GM12872 (cell line): Measurements from ENCODE around the gene WDR70.

ENCODE experiments used
- CTCF ChIP-seq: IDR thresholded peaks from 3 replicates; pipeline ENCODE4 v1.5.1; 2011; ENCODE audit warnings: low read depth, mild to moderate bottlenecking, low read length, moderate library complexity; ENCODE audit not compliant: insufficient read depth

The WDR70 gene

GRCh38 chr5:37661951-37662350 is 282.8 kb downstream of the WDR70 start:
- TF ChIP-seq CTCF = no peak

GRCh38 chr5:37662362-37662761 is 283.2 kb downstream of the WDR70 start:
- TF ChIP-seq CTCF = no peak

DNA sequence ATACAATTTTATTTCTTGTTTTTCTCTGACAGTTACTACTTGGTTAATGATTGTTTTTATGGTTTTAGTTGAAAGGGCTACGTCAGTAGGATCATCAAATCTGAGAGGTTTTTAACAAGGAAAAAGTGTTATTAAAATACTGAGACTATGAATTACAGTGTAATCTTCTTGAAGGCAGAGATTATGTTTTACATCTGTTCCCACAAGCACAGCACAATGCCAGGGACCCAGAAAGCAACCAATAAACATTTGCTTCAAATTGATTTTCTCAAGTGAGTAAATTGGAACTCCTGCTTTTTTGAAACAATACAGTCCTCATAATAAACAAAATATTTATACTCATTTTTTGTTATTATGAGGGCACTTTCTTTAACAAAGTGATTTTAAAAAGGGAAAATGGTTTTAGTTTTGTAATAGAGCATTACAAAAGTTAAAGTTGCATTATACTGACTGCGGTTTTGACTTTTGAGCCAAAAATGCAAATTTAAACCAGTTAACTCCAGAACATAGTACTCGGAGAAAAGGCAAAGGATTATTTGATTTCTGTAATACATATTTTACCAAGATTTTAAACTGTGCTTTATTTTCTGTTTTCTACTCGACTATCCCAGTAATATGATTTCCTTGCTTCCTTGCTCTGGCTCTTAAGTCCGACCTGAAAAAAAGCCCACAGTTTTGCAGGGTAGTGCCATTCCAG is 283.8 kb downstream of the WDR70 start:
- TF ChIP-seq CTCF = no peak

GRCh38 chr5:37663538-37663937 is 284.4 kb downstream of the WDR70 start:
- TF ChIP-seq CTCF = no peak

DNA sequence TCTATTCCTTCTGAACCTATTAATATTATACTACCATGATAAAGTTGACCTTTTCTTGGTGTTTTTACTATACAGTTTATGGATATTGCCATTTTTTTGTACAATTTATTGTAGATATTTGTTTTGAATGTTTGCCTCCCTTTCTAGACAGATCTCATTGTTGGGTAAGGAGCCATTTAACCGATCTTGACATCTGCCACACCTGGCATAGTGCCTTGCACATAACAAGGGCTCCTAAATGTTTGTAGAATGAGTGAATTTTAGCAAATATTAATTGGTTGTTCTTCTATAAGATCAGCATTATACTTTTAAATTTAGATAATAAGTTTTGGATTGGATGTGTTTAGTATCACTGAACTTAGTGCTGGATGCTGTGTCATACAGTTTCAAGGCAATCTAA is 285.4 kb downstream of the WDR70 start:
- TF ChIP-seq CTCF = no peak

- TF ChIP-seq CTCF = no peak
These were observed 286.2 kb downstream of the WDR70 start for GRCh38 chr5:37665272-37665671.

- no peak for TF ChIP-seq CTCF
These were observed 286.8 kb downstream of the WDR70 start for GRCh38 chr5:37665889-37666288.
